Testis (tissue), 3 donors: ENCODE measurements around the gene DTD2. TPM values are rescaled to one million over a fixed set of nuclear protein-coding genes. Genes with fewer than 3 reads are reported as not detected.

Source experiments
- DNase-seq: peaks from one replicate; pipeline ENCODE4 v3.0.0-alpha.2; 2019
- H3K27ac ChIP-seq, 2 donors: fragments of 200-600 bp; sonication (generic); one replicate each; pipeline ENCODE4 v1.5.1; 2019
- H3K27me3 ChIP-seq: fragments of 200-600 bp; sonication (generic); one replicate; pipeline ENCODE4 v1.5.1; 2019
- H3K36me3 ChIP-seq: fragments of 200-600 bp; sonication (generic); one replicate; pipeline ENCODE4 v1.5.1; 2017; ENCODE audit warnings: low read depth; ENCODE audit errors: missing control alignments
- H3K4me1 ChIP-seq: fragments of 200-600 bp; sonication (generic); one replicate; pipeline ENCODE4 v1.5.1; 2019
- H3K4me3 ChIP-seq, 2 donors: fragments of 200-600 bp; sonication (generic); one replicate each; pipeline ENCODE4 v1.5.1; 2017 to 2019
- H3K9me3 ChIP-seq: fragments of 200-600 bp; sonication (generic); one replicate; pipeline ENCODE4 v1.5.1; 2017
- CTCF ChIP-seq, 3 experiments: fragments of 450-650 bp in 2 of 3; fragments of 200-600 bp in 1 of 3; sonication (generic) in 1 of 3; IDR thresholded peaks; one replicate each; pipeline ENCODE4 v1.5.1; 2016 to 2019; ENCODE audit warnings: antibody characterized with exemption in 3 of 3, mild to moderate bottlenecking in 2 of 3, moderate library complexity in 1 of 3
- POLR2A ChIP-seq: fragments of 450-650 bp; IDR thresholded peaks from one replicate; pipeline ENCODE4 v1.6.1; 2017; ENCODE audit warnings: antibody characterized with exemption, mild to moderate bottlenecking, moderate library complexity
- WGBS, 2 donors: methylation state at CpG; one replicate each; pipeline ENCODE4 v1.1.5; 2018; 5-methylcytosine and 5-hydroxymethylcytosine counted together
- intact Hi-C: fragments of 100-400 bp; cut with DNase I; formaldehyde crosslinking; loops from one replicate; pipeline ENCODE4 v1.15.1; 2023; ENCODE audit warnings: low total_unique reads
- polyA plus RNA-seq: library from polyadenylated mRNA; stranded (reverse); fragments of 350-450 nt; fragmentation: Illumina TruSeq; extraction: RNeasy Lipid Tissue Mini Kit (QIAGEN cat#74804); gene quantifications from one replicate; pipeline ENCODE4 v1.2.3, GENCODE V29; 2014; ENCODE audit warnings: low read depth, low replicate concordance; ENCODE audit not compliant: insufficient read depth
- total RNA-seq, 2 donors: library from RNA; depleted of rRNA; stranded (reverse); fragments of >200 nt; gene quantifications; one replicate each; pipeline ENCODE4 v1.2.3, GENCODE V29; 2016

DTD2 gene
- total and polyA plus RNA-seq, 3 donors from 2014 or later = 16.5 to 64.9 (median 56.7) TPM

GRCh38 chr14:31489691-31490090 is 32.4 kb upstream of the DTD2 start:
- Histone ChIP-seq H3K9me3 (no peaks in the 10 kb centered on the region), H3K27me3 (no peaks in the 10 kb centered on the region), H3K4me1 (no peaks in the 10 kb centered on the region), H3K36me3 (no peaks in the 10 kb centered on the region), H3K27ac (no peak overlapping the region), H3K4me3 (no peak overlapping the region)
- no peak for TF ChIP-seq CTCF (IDR thresholded peaks at IDR 0.05)
- no peak for TF ChIP-seq POLR2A
- DNase-seq = no peak
- intact Hi-C loops = no loop called here

DNA sequence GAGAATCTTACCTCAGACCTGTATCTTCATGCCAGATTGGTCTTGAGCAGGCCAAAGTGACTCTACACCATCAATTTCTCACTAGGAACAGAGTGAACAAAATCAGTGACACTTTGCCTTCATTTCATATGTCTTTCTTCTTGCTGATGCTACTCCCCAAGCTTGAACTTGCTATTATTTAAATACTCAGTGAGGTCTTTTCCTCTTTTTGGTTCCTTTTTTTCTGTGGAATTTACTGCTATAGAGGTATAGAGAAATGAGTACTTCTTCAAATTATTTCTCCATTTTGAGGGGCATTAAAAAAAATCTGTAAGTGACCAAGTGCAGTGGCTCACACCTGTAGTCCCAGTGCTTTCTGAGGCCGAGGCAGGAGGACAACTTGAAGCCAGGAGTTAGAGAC is 30.6 kb upstream of the DTD2 start, which contains the start of gene GPR33:
GPR33 (minus strand) TSS at position 154 of the 400 bp plus-strand sequence. CDS start 4,074 bp downstream, outside the sequence.
- no peak for DNase-seq
- Histone ChIP-seq H3K36me3 (no peaks in the 10 kb centered on the region), H3K9me3 (no peaks in the 10 kb centered on the region), H3K27me3 (no peaks in the 10 kb centered on the region), H3K27ac (no peak within 1 kb of the TSS), H3K4me1 (no peaks in the 10 kb centered on the region), H3K4me3 (no peak within 1 kb of the TSS)
- intact Hi-C loops = no loop called here
- no peak for TF ChIP-seq CTCF (IDR thresholded peaks at IDR 0.05)
- no peak for TF ChIP-seq POLR2A
- 86 to 87% methylated on average over 1 of the region's 1 CpG for WGBS, 2 donors

DNA sequence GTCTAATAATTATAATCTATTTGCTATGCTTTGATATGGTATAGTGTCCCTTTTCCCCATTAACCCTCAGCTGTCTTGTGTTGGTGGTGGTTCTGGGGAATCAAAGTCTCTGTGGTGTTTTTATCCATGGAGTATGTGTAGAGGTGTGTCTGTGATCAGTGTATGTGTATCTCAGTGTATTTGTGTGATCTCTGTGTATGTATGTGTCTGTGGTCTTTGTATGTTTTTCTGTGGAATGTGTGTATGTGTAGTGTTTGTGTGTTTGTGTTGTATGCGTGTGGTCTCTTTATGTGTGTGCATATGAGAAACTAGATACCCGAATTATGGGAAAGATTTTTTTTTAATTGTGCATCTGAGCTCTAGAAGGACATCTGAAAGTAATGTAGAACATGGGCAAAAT is 29.5 kb upstream of the DTD2 start:
- intact Hi-C loops = no loop called here
- WGBS, 2 donors = 80 to 92% methylated on average over 2 of the region's 2 CpGs

DNA sequence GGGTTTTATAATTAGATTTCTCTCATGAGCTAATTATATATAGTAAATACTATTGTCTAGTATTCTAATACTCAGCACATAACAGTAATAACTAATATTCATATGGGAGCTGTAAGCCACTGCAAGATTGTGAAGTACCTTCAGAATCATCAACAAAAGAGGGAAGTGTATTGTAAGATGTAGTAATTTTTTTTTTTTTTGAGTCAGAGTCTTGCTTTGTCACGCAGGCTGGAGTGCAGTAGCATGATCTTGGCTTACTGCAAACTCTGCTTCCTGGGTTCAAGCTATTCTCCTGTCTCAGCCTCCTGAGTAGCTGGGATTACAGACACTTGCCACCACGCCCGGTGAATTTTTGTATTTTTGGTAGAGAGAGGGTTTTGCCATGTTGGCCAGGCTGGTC is 27.4 kb upstream of the DTD2 start:
- TF ChIP-seq POLR2A = no peak
- H3K27ac ChIP-seq = no peak overlapping the region
- intact Hi-C loops = no loop called here
- no peaks in the 10 kb centered on the region for H3K9me3 ChIP-seq
- no peaks in the 10 kb centered on the region for H3K27me3 ChIP-seq
- H3K36me3 ChIP-seq = no peaks in the 10 kb centered on the region
- no peak for DNase-seq
- 84 to 90% methylated on average over 3 of the region's 3 CpGs for WGBS, 2 donors
- no peaks in the 10 kb centered on the region for H3K4me1 ChIP-seq
- no peak overlapping the region for H3K4me3 ChIP-seq

More for the DNA sequence above, 29.5 kb upstream of the DTD2 start:
- no peaks in the 10 kb centered on the region for H3K27me3 ChIP-seq
- H3K9me3 ChIP-seq = no peaks in the 10 kb centered on the region
- no peaks in the 10 kb centered on the region for H3K4me1 ChIP-seq
- no peak overlapping the region for H3K27ac ChIP-seq
- no peak overlapping the region for H3K4me3 ChIP-seq
- H3K36me3 ChIP-seq = no peaks in the 10 kb centered on the region
- no peak for DNase-seq
- TF ChIP-seq POLR2A (no peak), CTCF (IDR thresholded peaks at IDR 0.05) (no peak)

- no peaks in the 10 kb centered on the region for H3K36me3 ChIP-seq
- WGBS, 2 donors = 59 to 79% methylated on average over 4 of the region's 4 CpGs
Measured at GRCh38 chr14:31480156-31480555, 22.9 kb upstream of the DTD2 start.

More at GRCh38 chr14:31480156-31480555, 22.9 kb upstream of the DTD2 start:
- Histone ChIP-seq H3K4me3 (no peak overlapping the region), H3K9me3 (no peaks in the 10 kb centered on the region), H3K27ac (no peak overlapping the region), H3K27me3 (no peaks in the 10 kb centered on the region), H3K4me1 (peaks cover 5% of the 10 kb centered on the region)
- intact Hi-C loops = no loop called here
- no peak for TF ChIP-seq CTCF (IDR thresholded peaks at IDR 0.05)
- TF ChIP-seq POLR2A = no peak
- no peak for DNase-seq
